GM11168 (cell line): ENCODE measurements around the gene BCLAF1.

ENCODE experiments used
- in situ Hi-C: fragments of 300-500 bp; cut with MboI; formaldehyde crosslinking; loops from one replicate; pipeline ENCODE4 v1.12.0; 2022; ENCODE audit warnings: low sequenced_read_pairs; ENCODE audit not compliant: unreplicated experiment

The BCLAF1 gene

DNA sequence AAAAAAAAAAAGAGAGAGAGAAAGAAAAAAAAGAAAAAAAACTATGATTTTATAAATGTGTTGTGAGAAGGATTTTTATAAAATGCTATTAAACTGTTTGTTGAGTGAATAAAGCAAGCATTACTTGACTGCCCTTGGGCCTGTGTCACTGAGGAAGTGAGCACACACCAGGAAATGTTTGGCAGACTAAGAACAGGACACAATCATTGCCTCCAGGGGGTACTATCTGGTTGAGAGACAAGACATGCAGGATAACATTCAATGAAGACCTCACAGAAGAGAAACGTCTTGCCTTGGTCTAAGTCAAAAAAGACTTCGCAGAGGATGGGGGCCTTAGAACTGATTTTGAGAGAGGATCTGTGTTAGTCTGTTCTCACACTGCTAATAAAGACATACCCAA is 80.2 kb downstream of the BCLAF1 start:
- in situ Hi-C loops: loop anchor here (25.0 kb wide), 1 partner anchor 672 kb away; no protein-coding TSS in a partner anchor

DNA sequence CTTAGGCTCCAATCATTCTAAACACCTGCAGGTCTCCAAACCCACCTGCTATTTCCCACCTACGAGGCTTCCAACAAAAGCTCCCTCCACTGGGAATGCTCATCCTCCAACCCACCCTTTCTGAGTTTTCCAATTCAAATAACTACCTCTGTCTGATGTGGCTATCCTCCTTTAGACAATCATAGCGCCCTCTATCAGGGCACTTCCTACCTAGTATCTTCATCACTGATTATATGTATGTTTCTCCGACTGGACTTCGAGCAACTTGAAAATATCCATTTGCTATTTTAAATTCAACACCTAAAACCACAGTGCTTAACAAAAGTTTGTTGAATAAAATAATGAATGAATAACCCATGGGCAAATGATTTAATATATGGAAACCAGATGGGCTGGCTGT is 80.9 kb downstream of the BCLAF1 start:
- in situ Hi-C loops: loop anchor here (25.0 kb wide), 1 partner anchor 671 kb away; no protein-coding TSS in a partner anchor
